HEK293 (cell line): ENCODE data around the gene PTDSS2.

Experiments
- CTCF ChIA-PET: fragments of 350-600 bp; formaldehyde crosslinking; extraction: SDS; loops from one replicate; lab custom pipeline; 2021; ENCODE audit warnings: antibody characterized with exemption; lab: Yijun Ruan, JAX
- POLR2A ChIA-PET: fragments of 300-600 bp; formaldehyde crosslinking; extraction: SDS; loops from one replicate; lab custom pipeline; 2020; ENCODE audit warnings: antibody characterized with exemption, inconsistent platforms; lab: Yijun Ruan, JAX
- H3K27ac ChIP-seq: fragments of 200-500 bp; sonication (Bioruptor generic); 2 replicates; pipeline ENCODE4 v1.5.1; 2014; ENCODE audit warnings: low read depth, low read length, control low read depth, inconsistent platforms; ENCODE audit errors: extremely low read depth
- H3K36me3 ChIP-seq, 2 experiments: fragments of 200-500 bp in 1 of 2; sonication (Bioruptor generic) in 1 of 2; 1 replicate in 1 of 2; 2 replicates in 1 of 2; pipeline ENCODE4 v1.5.1; 2014 to 2017; ENCODE audit warnings: inconsistent platforms in 2 of 2, low read length in 2 of 2; ENCODE audit not compliant: control insufficient read depth in 2 of 2, insufficient read depth in 1 of 2
- H3K4me1 ChIP-seq: fragments of 200-500 bp; sonication (Bioruptor generic); 2 replicates; pipeline ENCODE4 v1.5.1; 2014; ENCODE audit warnings: mild to moderate bottlenecking, low read length, inconsistent platforms; ENCODE audit not compliant: control insufficient read depth, insufficient read depth
- H3K4me3 ChIP-seq: 2 replicates; pipeline ENCODE4 v1.5.1; 2011; ENCODE audit warnings: low read depth, mild to moderate bottlenecking, control low read depth, low read length, moderate library complexity
- H3K9me3 ChIP-seq: fragments of 200-500 bp; sonication (Bioruptor generic); 2 replicates; pipeline ENCODE4 v1.5.1; 2014; ENCODE audit warnings: low read depth, low read length, inconsistent platforms; ENCODE audit not compliant: control insufficient read depth, insufficient read depth
- PBX3 ChIP-seq: sonication (generic); formaldehyde crosslinking; IDR thresholded peaks from 2 replicates; pipeline ENCODE4 v1.8.1; 2022; ENCODE audit warnings: mild to moderate bottlenecking, moderate library complexity, missing genetic modification reagents
- SALL2 ChIP-seq: fragments of 450-650 bp; formaldehyde crosslinking; IDR thresholded peaks from 2 replicates; pipeline ENCODE4 v1.5.0; 2017; ENCODE audit warnings: missing biosample characterization, mild to moderate bottlenecking, missing genetic modification characterization, borderline replicate concordance
- ZBTB20 ChIP-seq: fragments of 450-650 bp; formaldehyde crosslinking; IDR thresholded peaks from 2 replicates; pipeline ENCODE4 v1.5.1; 2016; ENCODE audit warnings: missing biosample characterization, missing genetic modification characterization
- ZFP37 ChIP-seq: fragments of 450-650 bp; formaldehyde crosslinking; IDR thresholded peaks from 2 replicates; pipeline ENCODE4 v1.5.1; 2016; ENCODE audit warnings: missing biosample characterization, missing genetic modification characterization
- ZNF16 ChIP-seq: fragments of 450-650 bp; formaldehyde crosslinking; IDR thresholded peaks from 2 replicates; pipeline ENCODE4 v1.5.1; 2016; ENCODE audit warnings: low read depth, missing biosample characterization, missing genetic modification characterization
- ZNF280C ChIP-seq: fragments of 450-650 bp; formaldehyde crosslinking; IDR thresholded peaks from 2 replicates; pipeline ENCODE4 v1.5.1; 2016; ENCODE audit warnings: missing biosample characterization, missing genetic modification characterization
- ZNF561 ChIP-seq: fragments of 450-650 bp; IDR thresholded peaks from 2 replicates; pipeline ENCODE4 v1.5.1; 2018; ENCODE audit warnings: missing biosample characterization, missing genetic modification characterization, borderline replicate concordance
- ZNF654 ChIP-seq: fragments of 450-650 bp; formaldehyde crosslinking; IDR thresholded peaks from 2 replicates; pipeline ENCODE4 v1.5.1; 2016; ENCODE audit warnings: low read depth, missing biosample characterization, missing genetic modification characterization
- ZSCAN18 ChIP-seq: fragments of 450-650 bp; formaldehyde crosslinking; IDR thresholded peaks from 2 replicates; pipeline ENCODE4 v1.5.1; 2016; ENCODE audit warnings: missing biosample characterization, missing genetic modification characterization
- ZSCAN30 ChIP-seq: fragments of 450-650 bp; IDR thresholded peaks from 2 replicates; pipeline ENCODE4 v1.5.1; 2018; ENCODE audit warnings: missing biosample characterization, mild to moderate bottlenecking, missing genetic modification characterization, moderate library complexity
- TF ChIP-seq, protein P1 (sequence below): fragments of 450-650 bp; formaldehyde crosslinking; IDR thresholded peaks from 2 replicates; pipeline ENCODE4 v1.5.1; 2016; ENCODE audit warnings: missing biosample characterization, missing genetic modification characterization
- TF ChIP-seq, protein P2 (sequence below): fragments of 450-650 bp; IDR thresholded peaks from 2 replicates; pipeline ENCODE4 v1.5.1; 2018; ENCODE audit warnings: missing biosample characterization, mild to moderate bottlenecking, missing genetic modification characterization
- TF ChIP-seq, protein P3 (sequence below): fragments of 450-650 bp; formaldehyde crosslinking; IDR thresholded peaks from 2 replicates; pipeline ENCODE4 v1.5.1; 2016; ENCODE audit warnings: missing biosample characterization, missing genetic modification characterization
- TF ChIP-seq, protein P4 (sequence below): fragments of 450-650 bp; formaldehyde crosslinking; IDR thresholded peaks from 2 replicates; pipeline ENCODE4 v1.5.1; 2016; ENCODE audit warnings: missing biosample characterization, missing genetic modification characterization

Gene PTDSS2

GRCh38 chr11:452916-453527 is 2.9 kb downstream of the PTDSS2 start:
- Histone ChIP-seq H3K9me3 (no peaks in the 10 kb centered on the region), H3K4me1 (no peaks in the 10 kb centered on the region), H3K36me3 (peaks cover 0 to 51% of the 10 kb centered on the region in 2 experiments; a peak in 1 of 3 replicates), H3K4me3 (no peak overlapping the region), H3K27ac (no peak overlapping the region)
- TF ChIP-seq ZBTB20 (tag by site-specific recombination) (no peak), ZSCAN18 (tag by site-specific recombination) (no peak), PBX3 (CRISPR knock-in tag) (no peak), ZNF16 (tag by site-specific recombination) (no peak), ZSCAN30 (tag by site-specific recombination) (no peak), ZNF280C (tag by site-specific recombination) (no peak), ZFP37 (no peak), ZNF561 (tag by site-specific recombination) (no peak), ZNF654 (tag by site-specific recombination) (no peak), SALL2 (no peak)
- TF ChIP-seq, protein P1, sequence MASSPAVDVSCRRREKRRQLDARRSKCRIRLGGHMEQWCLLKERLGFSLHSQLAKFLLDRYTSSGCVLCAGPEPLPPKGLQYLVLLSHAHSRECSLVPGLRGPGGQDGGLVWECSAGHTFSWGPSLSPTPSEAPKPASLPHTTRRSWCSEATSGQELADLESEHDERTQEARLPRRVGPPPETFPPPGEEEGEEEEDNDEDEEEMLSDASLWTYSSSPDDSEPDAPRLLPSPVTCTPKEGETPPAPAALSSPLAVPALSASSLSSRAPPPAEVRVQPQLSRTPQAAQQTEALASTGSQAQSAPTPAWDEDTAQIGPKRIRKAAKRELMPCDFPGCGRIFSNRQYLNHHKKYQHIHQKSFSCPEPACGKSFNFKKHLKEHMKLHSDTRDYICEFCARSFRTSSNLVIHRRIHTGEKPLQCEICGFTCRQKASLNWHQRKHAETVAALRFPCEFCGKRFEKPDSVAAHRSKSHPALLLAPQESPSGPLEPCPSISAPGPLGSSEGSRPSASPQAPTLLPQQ: no peak
- TF ChIP-seq, protein P2, sequence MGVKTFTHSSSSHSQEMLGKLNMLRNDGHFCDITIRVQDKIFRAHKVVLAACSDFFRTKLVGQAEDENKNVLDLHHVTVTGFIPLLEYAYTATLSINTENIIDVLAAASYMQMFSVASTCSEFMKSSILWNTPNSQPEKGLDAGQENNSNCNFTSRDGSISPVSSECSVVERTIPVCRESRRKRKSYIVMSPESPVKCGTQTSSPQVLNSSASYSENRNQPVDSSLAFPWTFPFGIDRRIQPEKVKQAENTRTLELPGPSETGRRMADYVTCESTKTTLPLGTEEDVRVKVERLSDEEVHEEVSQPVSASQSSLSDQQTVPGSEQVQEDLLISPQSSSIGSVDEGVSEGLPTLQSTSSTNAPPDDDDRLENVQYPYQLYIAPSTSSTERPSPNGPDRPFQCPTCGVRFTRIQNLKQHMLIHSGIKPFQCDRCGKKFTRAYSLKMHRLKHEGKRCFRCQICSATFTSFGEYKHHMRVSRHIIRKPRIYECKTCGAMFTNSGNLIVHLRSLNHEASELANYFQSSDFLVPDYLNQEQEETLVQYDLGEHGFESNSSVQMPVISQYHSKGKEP (tag by site-specific recombination): no peak
- TF ChIP-seq, protein P3, sequence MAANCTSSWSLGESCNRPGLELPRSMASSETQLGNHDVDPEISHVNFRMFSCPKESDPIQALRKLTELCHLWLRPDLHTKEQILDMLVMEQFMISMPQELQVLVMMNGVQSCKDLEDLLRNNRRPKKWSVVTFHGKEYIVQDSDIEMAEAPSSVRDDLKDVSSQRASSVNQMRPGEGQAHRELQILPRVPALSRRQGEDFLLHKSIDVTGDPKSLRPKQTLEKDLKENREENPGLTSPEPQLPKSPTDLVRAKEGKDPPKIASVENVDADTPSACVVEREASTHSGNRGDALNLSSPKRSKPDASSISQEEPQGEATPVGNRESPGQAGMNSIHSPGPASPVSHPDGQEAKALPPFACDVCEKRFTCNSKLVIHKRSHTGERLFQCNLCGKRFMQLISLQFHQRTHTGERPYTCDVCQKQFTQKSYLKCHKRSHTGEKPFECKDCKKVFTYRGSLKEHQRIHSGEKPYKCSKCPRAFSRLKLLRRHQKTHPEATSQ (tag by site-specific recombination): no peak
- TF ChIP-seq, protein P4, sequence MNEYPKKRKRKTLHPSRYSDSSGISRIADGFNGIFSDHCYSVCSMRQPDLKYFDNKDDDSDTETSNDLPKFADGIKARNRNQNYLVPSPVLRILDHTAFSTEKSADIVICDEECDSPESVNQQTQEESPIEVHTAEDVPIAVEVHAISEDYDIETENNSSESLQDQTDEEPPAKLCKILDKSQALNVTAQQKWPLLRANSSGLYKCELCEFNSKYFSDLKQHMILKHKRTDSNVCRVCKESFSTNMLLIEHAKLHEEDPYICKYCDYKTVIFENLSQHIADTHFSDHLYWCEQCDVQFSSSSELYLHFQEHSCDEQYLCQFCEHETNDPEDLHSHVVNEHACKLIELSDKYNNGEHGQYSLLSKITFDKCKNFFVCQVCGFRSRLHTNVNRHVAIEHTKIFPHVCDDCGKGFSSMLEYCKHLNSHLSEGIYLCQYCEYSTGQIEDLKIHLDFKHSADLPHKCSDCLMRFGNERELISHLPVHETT (tag by site-specific recombination): no peak
- CTCF ChIA-PET: interaction anchor here (0.6 to 1.2 kb wide), 2 partner anchors 66 to 99 kb away, joined by 3 read pairs; no protein-coding TSS in a partner anchor
- POLR2A ChIA-PET: no interaction called here
